Esophagus squamous epithelium (tissue), 4 donors: ENCODE measurements around the gene KIRREL2.

Source experiments
- CTCF ChIP-seq, 6 experiments: fragments of 450-650 bp in 4 of 6; fragments of 200-600 bp in 2 of 6; sonication (generic) in 2 of 6; IDR thresholded peaks; one replicate each; pipeline ENCODE4 v1.5.1; 2016 to 2019; ENCODE audit warnings: antibody characterized with exemption in 6 of 6, mild to moderate bottlenecking in 4 of 6, moderate library complexity in 4 of 6
- POLR2A ChIP-seq, 4 donors: fragments of 450-650 bp; IDR thresholded peaks; one replicate each; pipeline ENCODE4 v1.6.1; 2017; ENCODE audit warnings: antibody characterized with exemption in 4 of 4, mild to moderate bottlenecking in 4 of 4, moderate library complexity in 3 of 4

GRCh38 chr19:35899547-35900214, 43.0 kb downstream of the KIRREL2 start:
- TF ChIP-seq CTCF (IDR thresholded peaks at IDR 0.05) = peak in 1 of 6 experiments; percentile 4
- peak in 2 of 4 donors; percentile 37 to 66 for TF ChIP-seq POLR2A (IDR thresholded peaks at IDR 0.05)
